Heart left ventricle (tissue), 16 donors: Measurements from ENCODE around the gene GAS2L2. TPM values are rescaled to one million over a fixed set of nuclear protein-coding genes. Genes with fewer than 3 reads are reported as not detected.

ENCODE experiments used
- ATAC-seq, 4 donors: fragments of 200-7000 bp; cut with Tn5 transposase; one replicate each; pipeline ENCODE4 v1.9.1; 2020 to 2022; ENCODE audit warnings: moderate library complexity in 4 of 4, mild to moderate bottlenecking in 3 of 4, moderate number of reproducible peaks in 1 of 4
- DNase-seq, 5 donors: peaks; one replicate each; pipeline ENCODE4 v3.0.0-alpha.2; 2020
- H3K27ac ChIP-seq, 12 donors: fragments of 200-600 bp; sonication (generic) in 4 of 12; one replicate each; pipeline versions ENCODE4 v1.5.0 to v1.8.0; 2016 to 2022; ENCODE audit warnings: mild to moderate bottlenecking in 2 of 12
- H3K27me3 ChIP-seq, 9 donors: fragments of 200-600 bp; sonication (generic) in 2 of 9; one replicate each; pipeline versions ENCODE4 v1.5.1 to v1.8.0; 2016 to 2022; ENCODE audit warnings: mild to moderate bottlenecking in 3 of 9
- H3K36me3 ChIP-seq, 9 donors: fragments of 200-600 bp; sonication (generic) in 2 of 9; one replicate each; pipeline versions ENCODE4 v1.5.0 to v1.8.0; 2018 to 2022; ENCODE audit warnings: mild to moderate bottlenecking in 2 of 9
- H3K4me1 ChIP-seq, 12 donors: fragments of 200-600 bp; sonication (generic) in 4 of 12; one replicate each; pipeline versions ENCODE4 v1.5.0 to v1.8.0; 2016 to 2022; ENCODE audit warnings: mild to moderate bottlenecking in 3 of 12
- H3K4me3 ChIP-seq, 12 donors: fragments of 200-600 bp; sonication (generic) in 4 of 12; one replicate each; pipeline versions ENCODE4 v1.5.0 to v1.8.0; 2017 to 2022; ENCODE audit warnings: mild to moderate bottlenecking in 9 of 12, moderate library complexity in 4 of 12
- H3K9me3 ChIP-seq, 12 donors: fragments of 200-600 bp; sonication (generic) in 4 of 12; one replicate each; pipeline versions ENCODE4 v1.5.0 to v1.8.0; 2016 to 2022; ENCODE audit warnings: mild to moderate bottlenecking in 1 of 12
- POLR2A ChIP-seq, 2 donors: fragments of 450-650 bp; IDR thresholded peaks; one replicate each; pipeline ENCODE4 v1.6.1; 2017; ENCODE audit warnings: antibody characterized with exemption in 2 of 2, mild to moderate bottlenecking in 2 of 2, moderate library complexity in 2 of 2
- WGBS, 4 donors: extraction: QIAGEN DNeasy Blood & Tissue Kit in 2 of 4; methylation state at CpG; one replicate each; pipeline versions ENCODE4 v1.1.5 to v1.1.7; 2013 to 2018; 5-methylcytosine and 5-hydroxymethylcytosine counted together
- intact Hi-C, 10 donors: fragments of 100-400 bp; cut with DNase I; formaldehyde crosslinking; loops; one replicate each; pipeline versions ENCODE4 v1.11.1 to v1.14.2; 2022
- polyA plus RNA-seq, 2 donors: library from polyadenylated mRNA; stranded (reverse); fragments of 200-250 nt; gene quantifications; one replicate each; pipeline ENCODE4 v1.2.3, GENCODE V29; 2013
- total RNA-seq, 9 donors: library from RNA; depleted of rRNA in 2 of 9; stranded (reverse); fragments of >200 nt in 2 of 9; fragmentation: NEBNext Ultra II Directional in 3 of 9; extraction: Animal tissue kit (Norgen Biotek cat#: 25700) in 3 of 9; gene quantifications; one replicate each; pipeline versions ENCODE4 v1.1.0 to v1.2.4, GENCODE V29; 2016 to 2023
- TF ChIP-seq, protein P1 (sequence below), 12 donors: fragments of 200-600 bp; sonication (generic) in 4 of 12; IDR thresholded peaks; one replicate each; pipeline versions ENCODE4 v1.5.0 to v1.8.0; 2018 to 2022; ENCODE audit warnings: antibody characterized with exemption in 12 of 12, mild to moderate bottlenecking in 5 of 12
- donor health status: ischemic (EF 13 %, LVEDD 7.1; RV severe dilation, severe dysfunction).
- donor health status: healthy with polysubstance abuse.
- donor health status: DM: no; HTN: yes; CAD: no.
- donor health status: DM: no; HTN: no; CAD: no.
- donor health status: ischemic (EF 25% LVEDD 6.9; RV normal size, moderate dysfunction).
- donor health status: ischemic (EF 25% LVEDD 5.7; RV mildly dilated, moderate dysfunction).
- donor health status: healthy.
- donor health status: DM: yes; HTN: yes; CAD: no.
- donor health status: ischemic (EF 35%, LVEDD 5.7; RV mildly dilated, moderate dysfunction).
- donor health status: nonischemic (EF 11% LVEDD 7.7; RV severe dilation, severe dysfunction).
- donor health status: DM: yes; HTN: yes; CAD: no.
- donor health status: PGD.
- donor health status: ischemic (EF 29% LVEDD 5.4; RV normal size, mild dysfunction).
- donor health status: nonischemic (EF 23%, LVEDD 6.1; RV moderate dilation, normal function).

The GAS2L2 gene
- total and polyA plus RNA-seq, 11 donors, result 0.06 to 0.28 (median 0.11) TPM; not detected in 6

DNA sequence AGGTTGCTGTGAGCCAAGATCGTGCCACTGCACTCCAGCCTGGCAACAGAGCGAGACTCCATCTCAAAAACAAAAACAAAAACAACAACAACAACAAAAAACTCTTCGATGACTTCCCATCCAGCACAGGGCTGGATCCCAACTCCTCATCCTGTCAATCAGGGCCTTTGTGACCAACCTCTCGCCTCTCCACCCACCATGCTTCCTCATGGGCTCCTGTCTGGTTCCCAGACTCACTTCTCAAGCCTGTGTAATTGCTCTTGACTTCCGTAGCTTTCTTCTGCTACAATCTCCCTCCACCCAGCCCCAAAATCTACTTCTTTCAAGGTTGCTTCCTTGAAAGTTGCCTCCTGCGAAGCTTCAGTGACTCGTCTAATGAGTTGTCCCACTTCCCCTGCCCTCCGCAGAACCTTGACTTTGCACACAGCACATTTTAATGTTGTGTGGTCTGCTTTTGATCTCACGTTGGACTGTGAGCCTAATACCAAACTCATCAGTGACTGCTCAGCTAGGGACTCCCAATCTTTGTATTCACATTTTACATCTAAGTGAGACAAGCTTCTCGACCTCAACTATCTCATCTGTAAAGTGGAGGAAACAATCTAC is 22.5 kb downstream of the GAS2L2 start:
- peaks cover 0 to 24% (median 1%) of the 10 kb centered on the region in 9 donors for H3K36me3 ChIP-seq
- intact Hi-C loops, result no loop called here
- no peak overlapping the region for H3K27ac ChIP-seq
- H3K9me3 ChIP-seq, result no peaks in the 10 kb centered on the region
- H3K4me3 ChIP-seq, result no peak overlapping the region
- no peaks in the 10 kb centered on the region for H3K27me3 ChIP-seq
- DNase-seq (no peak), ATAC-seq (no peak)
- H3K4me1 ChIP-seq, result peaks cover 0 to 42% (median 24%) of the 10 kb centered on the region in 12 donors
- no peak for TF ChIP-seq POLR2A (IDR thresholded peaks at IDR 0.05)
- TF ChIP-seq, protein P1, sequence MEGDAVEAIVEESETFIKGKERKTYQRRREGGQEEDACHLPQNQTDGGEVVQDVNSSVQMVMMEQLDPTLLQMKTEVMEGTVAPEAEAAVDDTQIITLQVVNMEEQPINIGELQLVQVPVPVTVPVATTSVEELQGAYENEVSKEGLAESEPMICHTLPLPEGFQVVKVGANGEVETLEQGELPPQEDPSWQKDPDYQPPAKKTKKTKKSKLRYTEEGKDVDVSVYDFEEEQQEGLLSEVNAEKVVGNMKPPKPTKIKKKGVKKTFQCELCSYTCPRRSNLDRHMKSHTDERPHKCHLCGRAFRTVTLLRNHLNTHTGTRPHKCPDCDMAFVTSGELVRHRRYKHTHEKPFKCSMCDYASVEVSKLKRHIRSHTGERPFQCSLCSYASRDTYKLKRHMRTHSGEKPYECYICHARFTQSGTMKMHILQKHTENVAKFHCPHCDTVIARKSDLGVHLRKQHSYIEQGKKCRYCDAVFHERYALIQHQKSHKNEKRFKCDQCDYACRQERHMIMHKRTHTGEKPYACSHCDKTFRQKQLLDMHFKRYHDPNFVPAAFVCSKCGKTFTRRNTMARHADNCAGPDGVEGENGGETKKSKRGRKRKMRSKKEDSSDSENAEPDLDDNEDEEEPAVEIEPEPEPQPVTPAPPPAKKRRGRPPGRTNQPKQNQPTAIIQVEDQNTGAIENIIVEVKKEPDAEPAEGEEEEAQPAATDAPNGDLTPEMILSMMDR (IDR thresholded peaks at IDR 0.05), result no peak
- 86 to 88% (median 88%) methylated on average over 10 of the region's 10 CpGs for WGBS, 4 donors

DNA sequence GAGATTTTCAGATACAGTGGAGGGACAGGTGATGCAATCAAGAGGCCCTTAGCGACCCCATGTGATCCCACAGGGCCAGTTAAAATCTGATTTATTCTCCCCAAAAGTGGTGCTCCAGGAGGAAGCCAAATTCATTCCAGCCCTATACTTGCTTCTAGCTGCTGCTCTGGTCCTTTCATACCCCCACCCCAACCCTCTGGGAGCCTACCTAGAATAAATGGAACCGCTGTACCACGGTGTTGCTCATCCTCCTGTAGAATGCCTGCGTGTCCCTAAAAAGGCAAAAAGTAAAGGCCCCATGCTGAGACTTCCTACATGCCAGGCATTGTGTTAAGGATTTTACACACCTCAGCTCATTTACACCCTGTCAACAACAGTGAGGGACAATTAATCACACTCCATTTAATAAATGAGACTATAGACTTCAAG is 23.6 kb downstream of the GAS2L2 start:
- Histone ChIP-seq H3K36me3 (peaks cover 0 to 35% (median 12%) of the 10 kb centered on the region in 9 donors), H3K27ac (no peak overlapping the region), H3K27me3 (no peaks in the 10 kb centered on the region), H3K4me3 (no peak overlapping the region), H3K9me3 (no peaks in the 10 kb centered on the region), H3K4me1 (peaks cover 0 to 47% (median 24%) of the 10 kb centered on the region in 12 donors)
- intact Hi-C loops, result no loop called here
- WGBS, 4 donors, result 83 to 97% (median 91%) methylated on average over 4 of the region's 4 CpGs
- ATAC-seq, result no peak
- DNase-seq, result no peak
- no peak for TF ChIP-seq POLR2A (IDR thresholded peaks at IDR 0.05)
- TF ChIP-seq, protein P1 (IDR thresholded peaks at IDR 0.05), result no peak

DNA sequence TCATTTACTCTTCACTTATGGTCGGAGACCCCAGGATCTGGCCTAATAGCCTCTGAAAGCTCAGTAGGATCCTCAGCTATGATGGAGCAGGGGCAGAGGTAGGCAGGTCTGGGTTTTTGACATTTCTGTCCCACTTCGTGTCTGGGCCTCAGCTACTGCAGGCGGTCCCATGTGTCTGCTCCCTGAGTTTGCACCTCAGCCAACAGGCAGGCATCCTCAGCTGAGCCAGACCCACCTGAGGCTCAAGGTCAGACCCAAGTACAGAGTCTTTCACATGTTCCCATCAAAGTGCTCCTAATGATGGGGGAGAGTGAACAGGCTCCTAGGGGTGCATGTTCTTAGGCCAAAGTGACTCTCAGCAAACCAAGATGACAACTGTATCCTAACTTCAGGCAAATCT is 24.5 kb downstream of the GAS2L2 start:
- no peak for DNase-seq
- Histone ChIP-seq H3K9me3 (no peaks in the 10 kb centered on the region), H3K4me3 (no peak overlapping the region), H3K4me1 (peaks cover 0 to 47% (median 24%) of the 10 kb centered on the region in 12 donors), H3K27me3 (no peaks in the 10 kb centered on the region), H3K27ac (no peak overlapping the region), H3K36me3 (peaks cover 0 to 43% (median 21%) of the 10 kb centered on the region in 9 donors)
- no peak for ATAC-seq
- TF ChIP-seq, protein P1 (IDR thresholded peaks at IDR 0.05), result no peak
- TF ChIP-seq POLR2A (IDR thresholded peaks at IDR 0.05), result no peak
- WGBS, 4 donors, result 90 to 93% (median 92%) methylated on average over 3 of the region's 3 CpGs
- intact Hi-C loops, result no loop called here

DNA sequence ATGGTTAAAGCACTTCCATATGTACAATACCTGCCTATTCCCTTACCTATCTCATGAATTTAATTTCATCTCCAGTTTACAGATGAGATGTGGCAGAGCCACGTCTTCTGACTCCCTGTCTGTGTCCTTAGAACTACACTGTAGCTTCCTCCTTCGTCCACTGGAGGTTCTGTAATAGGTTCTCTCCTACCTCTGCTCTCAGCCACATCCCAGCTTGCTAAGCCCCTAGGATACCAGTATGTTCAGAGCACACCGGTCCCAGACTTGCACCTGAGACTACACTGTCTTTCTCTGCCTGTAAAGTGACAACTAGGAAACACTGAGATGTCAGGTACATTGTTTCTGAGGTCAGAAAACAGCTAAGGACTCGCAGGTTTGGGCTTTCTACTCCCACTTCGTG is 25.4 kb downstream of the GAS2L2 start:
- TF ChIP-seq POLR2A (IDR thresholded peaks at IDR 0.05), result no peak
- TF ChIP-seq, protein P1 (IDR thresholded peaks at IDR 0.05), result no peak
- Histone ChIP-seq H3K4me1 (peaks cover 0 to 45% (median 24%) of the 10 kb centered on the region in 12 donors), H3K27ac (no peak overlapping the region), H3K9me3 (no peaks in the 10 kb centered on the region), H3K36me3 (peaks cover 0 to 52% (median 30%) of the 10 kb centered on the region in 9 donors), H3K4me3 (no peak overlapping the region), H3K27me3 (no peaks in the 10 kb centered on the region)
- DNase-seq (no peak), ATAC-seq (no peak)
- WGBS, 4 donors, result 89 to 95% (median 92%) methylated on average over 5 of the region's 5 CpGs
- intact Hi-C loops, result no loop called here
